Astrocyte of the spinal cord (primary cell): ENCODE data around the gene CHID1.

Source experiments
- DNase-seq: peaks from one replicate; pipeline ENCODE4 v3.0.0; 2011; ENCODE audit warnings: low read depth, low spot score
- H3K4me3 ChIP-seq: 2 replicates; pipeline ENCODE4 v1.5.1; 2011; ENCODE audit warnings: low read depth, mild to moderate bottlenecking, low read length, moderate library complexity
- CTCF ChIP-seq: IDR thresholded peaks from 2 replicates; pipeline ENCODE4 v1.5.1; 2012; ENCODE audit warnings: low read depth, mild to moderate bottlenecking, low read length, inconsistent platforms
- in situ Hi-C: cut with HindIII; loops from 2 replicates; pipeline ENCODE4 v1.10.0; 2017; ENCODE audit warnings: low sequenced_read_pairs

CHID1 gene

GRCh38 chr11:954392-955153 lies 44.0 kb upstream of the CHID1 start:
- no peak for TF ChIP-seq CTCF
- no peak for DNase-seq
- in situ Hi-C loops, result no loop called here
- H3K4me3 ChIP-seq, result no peak overlapping the region

- H3K4me3 ChIP-seq, result no peak overlapping the region
- in situ Hi-C loops, result no loop called here
Measured at GRCh38 chr11:953512-953911, 42.9 kb upstream of the CHID1 start.

GRCh38 chr11:952406-953385 lies 42.1 kb upstream of the CHID1 start:
- peak; percentile 74 for DNase-seq
- H3K4me3 ChIP-seq, result no peak overlapping the region
- no peak for TF ChIP-seq CTCF
- in situ Hi-C loops, result no loop called here

More at GRCh38 chr11:953512-953911, 42.9 kb upstream of the CHID1 start:
- no peak for TF ChIP-seq CTCF
- DNase-seq, result no peak

GRCh38 chr11:951507-951906 lies 40.9 kb upstream of the CHID1 start:
- in situ Hi-C loops, result no loop called here
- DNase-seq, result no peak
- TF ChIP-seq CTCF, result no peak
- no peak overlapping the region for H3K4me3 ChIP-seq

GRCh38 chr11:947744-948143 lies 37.1 kb upstream of the CHID1 start:
- in situ Hi-C loops, result no loop called here
- H3K4me3 ChIP-seq, result no peak overlapping the region
- TF ChIP-seq CTCF, result no peak
- DNase-seq, result no peak

- H3K4me3 ChIP-seq, result no peak overlapping the region
Measured at GRCh38 chr11:945986-946385, 35.4 kb upstream of the CHID1 start.

More at GRCh38 chr11:945986-946385, 35.4 kb upstream of the CHID1 start:
- TF ChIP-seq CTCF, result no peak
- in situ Hi-C loops, result no loop called here
- DNase-seq, result peak; percentile 16
